ENCODE data around the gene MXD4. TPM values are rescaled to one million over a fixed set of nuclear protein-coding genes. Genes with fewer than 3 reads are reported as not detected.

Gene MXD4
- polyA plus RNA-seq, 1 donor (not counting 4 experiments of a cell fraction or from before 2014, with no cell fraction given) = 26.0 TPM

- H3K4me2 ChIP-seq (ENCODE audit: control insufficient read depth, extremely low read depth, insufficient read depth, low read depth, low read length) = no peak overlapping the region
- H3K27ac ChIP-seq (ENCODE audit: control insufficient read depth, insufficient read depth, low read length) = no peak overlapping the region
- no peaks in the 10 kb centered on the region for H4K20me1 ChIP-seq (ENCODE audit: control insufficient read depth, extremely low read depth, insufficient read depth, low read length)
- TF ChIP-seq CTCF (optimal IDR thresholded peaks at IDR 0.05 in 1 of 3, IDR thresholded peaks at IDR 0.05 in 1 of 3, conservative IDR thresholded peaks at IDR 0.05 in 1 of 3; ENCODE audit: extremely low read depth in 1 of 3, insufficient read depth in 2 of 3, low read length in 3 of 3) (no peak), EZH2 (IDR thresholded peaks at IDR 0.05; ENCODE audit: low read length) (no peak)
- dilution Hi-C loops (cut with MboI; ENCODE audit: extremely low pct_ligation_motif_present, low sequenced_read_pairs) = no loop called here
- FAIRE-seq (no peak), DNase-seq (ENCODE audit: low read depth, low spot score) (no peak)
- H3K79me2 ChIP-seq (ENCODE audit: control insufficient read depth, insufficient read depth, low read length) = no peaks in the 10 kb centered on the region
- H3K9me3 ChIP-seq (ENCODE audit: control insufficient read depth, low read depth, low read length) = no peaks in the 10 kb centered on the region
- H3K4me3 ChIP-seq (ENCODE audit: control insufficient read depth in 2 of 3, extremely low read depth in 1 of 3, insufficient read depth in 2 of 3, low read depth in 1 of 3, low read length in 3 of 3) = no peak overlapping the region
- no peaks in the 10 kb centered on the region for H3K4me1 ChIP-seq (ENCODE audit: control insufficient read depth, extremely low read depth, insufficient read depth, low read length)
- H3K36me3 ChIP-seq (ENCODE audit: control insufficient read depth in 2 of 2, extremely low read depth in 1 of 2, insufficient read depth in 2 of 2, low read length in 2 of 2) = no peaks in the 10 kb centered on the region
- H3K9me1 ChIP-seq (ENCODE audit: control insufficient read depth, extremely low read depth, insufficient read depth, low read length) = no peaks in the 10 kb centered on the region
- no peak overlapping the region for H2AFZ ChIP-seq (ENCODE audit: control insufficient read depth, low read length)
- H3K9ac ChIP-seq (ENCODE audit: control insufficient read depth, extremely low read depth, insufficient read depth, low read length) = no peak overlapping the region
- no peaks in the 10 kb centered on the region for H3K27me3 ChIP-seq (ENCODE audit: control insufficient read depth, extremely low read depth, insufficient read depth, low read length)
Measured at GRCh38 chr4:2274320-2275043, 12.6 kb upstream of the MXD4 start.

GRCh38 chr4:2273657-2274319 lies 11.9 kb upstream of the MXD4 start:
- no peaks in the 10 kb centered on the region for H3K36me3 ChIP-seq (ENCODE audit: control insufficient read depth in 2 of 2, extremely low read depth in 1 of 2, insufficient read depth in 2 of 2, low read length in 2 of 2)
- H3K9ac ChIP-seq (ENCODE audit: control insufficient read depth, extremely low read depth, insufficient read depth, low read length) = no peak overlapping the region
- no peak for FAIRE-seq
- H3K4me2 ChIP-seq (ENCODE audit: control insufficient read depth, extremely low read depth, insufficient read depth, low read depth, low read length) = no peak overlapping the region
- no peak overlapping the region for H3K27ac ChIP-seq (ENCODE audit: control insufficient read depth, insufficient read depth, low read length)
- H3K4me1 ChIP-seq (ENCODE audit: control insufficient read depth, extremely low read depth, insufficient read depth, low read length) = no peaks in the 10 kb centered on the region
- no peaks in the 10 kb centered on the region for H3K9me1 ChIP-seq (ENCODE audit: control insufficient read depth, extremely low read depth, insufficient read depth, low read length)
- H2AFZ ChIP-seq (ENCODE audit: control insufficient read depth, low read length) = no peak overlapping the region
- no peak overlapping the region for H3K4me3 ChIP-seq (ENCODE audit: control insufficient read depth in 2 of 3, extremely low read depth in 1 of 3, insufficient read depth in 2 of 3, low read depth in 1 of 3, low read length in 3 of 3)
- H3K79me2 ChIP-seq (ENCODE audit: control insufficient read depth, insufficient read depth, low read length) = no peaks in the 10 kb centered on the region
- H3K9me3 ChIP-seq (ENCODE audit: control insufficient read depth, low read depth, low read length) = no peaks in the 10 kb centered on the region
- no peak for DNase-seq (ENCODE audit: low read depth, low spot score)
- dilution Hi-C loops (cut with MboI; ENCODE audit: extremely low pct_ligation_motif_present, low sequenced_read_pairs) = no loop called here
- no peaks in the 10 kb centered on the region for H4K20me1 ChIP-seq (ENCODE audit: control insufficient read depth, extremely low read depth, insufficient read depth, low read length)
- TF ChIP-seq CTCF (optimal IDR thresholded peaks at IDR 0.05 in 1 of 3, IDR thresholded peaks at IDR 0.05 in 1 of 3, conservative IDR thresholded peaks at IDR 0.05 in 1 of 3; ENCODE audit: extremely low read depth in 1 of 3, insufficient read depth in 2 of 3, low read length in 3 of 3) (no peak), EZH2 (IDR thresholded peaks at IDR 0.05; ENCODE audit: low read length) (no peak)
- H3K27me3 ChIP-seq (ENCODE audit: control insufficient read depth, extremely low read depth, insufficient read depth, low read length) = no peaks in the 10 kb centered on the region

Data from keratinocyte (primary cell).